AG20443 (cell line): Measurements from ENCODE around the gene LCE1B.

Source experiments
- DNase-seq: peaks from one replicate; pipeline ENCODE4 v3.0.0; 2012; ENCODE audit warnings: low spot score, mixed read lengths

The LCE1B gene

GRCh38 chr1:152861374-152861773 lies 49.6 kb downstream of the LCE1B start:
- no peak for DNase-seq
